Sigmoid colon (tissue), 7 donors: ENCODE data around the gene PRLR. TPM values are rescaled to one million over a fixed set of nuclear protein-coding genes. Genes with fewer than 3 reads are reported as not detected.

Source experiments
- DNase-seq: peaks from one replicate; pipeline ENCODE4 v3.0.0-alpha.2; 2019
- H3K27ac ChIP-seq, 4 donors: fragments of 200-600 bp; sonication (generic); one replicate each; pipeline ENCODE4 v1.5.1; 2016 to 2019; ENCODE audit warnings: mild to moderate bottlenecking in 1 of 4
- H3K27me3 ChIP-seq, 3 donors: fragments of 200-600 bp; sonication (generic); one replicate each; pipeline ENCODE4 v1.5.1; 2019; ENCODE audit warnings: mild to moderate bottlenecking in 1 of 3
- H3K36me3 ChIP-seq, 4 donors: fragments of 200-600 bp; sonication (generic); one replicate each; pipeline ENCODE4 v1.5.1; 2016 to 2019
- H3K4me1 ChIP-seq, 4 donors: fragments of 200-600 bp; sonication (generic); one replicate each; pipeline ENCODE4 v1.5.1; 2017 to 2019
- H3K4me3 ChIP-seq, 4 donors: fragments of 200-600 bp; sonication (generic); one replicate each; pipeline ENCODE4 v1.5.1; 2017 to 2019; ENCODE audit warnings: mild to moderate bottlenecking in 2 of 4, moderate library complexity in 1 of 4
- H3K9me3 ChIP-seq, 4 donors: fragments of 200-600 bp in 3 of 4; sonication (generic) in 3 of 4; one replicate each; pipeline versions ENCODE4 v1.5.1 to v1.6.1; 2013 to 2019
- CTCF ChIP-seq, 4 experiments: fragments of 450-650 bp in 3 of 4; fragments of 200-600 bp in 1 of 4; IDR thresholded peaks; one replicate each; pipeline ENCODE4 v1.5.1; 2016 to 2019; ENCODE audit warnings: antibody characterized with exemption in 4 of 4, mild to moderate bottlenecking in 3 of 4, moderate library complexity in 2 of 4
- EP300 ChIP-seq, 4 donors: sonication (generic); formaldehyde crosslinking; IDR thresholded peaks; one replicate each; pipeline ENCODE4 v1.6.1; 2017; ENCODE audit warnings: antibody characterized with exemption in 4 of 4
- POLR2A ChIP-seq, 2 donors: fragments of 450-650 bp; IDR thresholded peaks; one replicate each; pipeline ENCODE4 v1.6.1; 2016; ENCODE audit warnings: antibody characterized with exemption in 2 of 2, mild to moderate bottlenecking in 2 of 2, moderate library complexity in 2 of 2
- POLR2AphosphoS5 ChIP-seq, 4 donors: sonication (generic); formaldehyde crosslinking; IDR thresholded peaks; one replicate each; pipeline ENCODE4 v1.6.1; 2017; ENCODE audit warnings: antibody characterized with exemption in 4 of 4
- WGBS, 2 donors: extraction: QIAGEN DNeasy Blood & Tissue Kit; methylation state at CpG; one replicate each; pipeline ENCODE4 v1.1.7; 2013; 5-methylcytosine and 5-hydroxymethylcytosine counted together
- intact Hi-C: fragments of 100-400 bp; cut with DNase I; formaldehyde crosslinking; loops from one replicate; pipeline ENCODE4 v1.15.1; 2023
- polyA plus RNA-seq, 3 donors: library from polyadenylated mRNA; stranded (reverse); fragments of 200-250 nt; gene quantifications; one replicate each; pipeline ENCODE4 v1.2.3, GENCODE V29; 2013
- total RNA-seq, 4 donors: library from RNA; depleted of rRNA; stranded (reverse); fragments of >200 nt; gene quantifications; one replicate each; pipeline ENCODE4 v1.1.0, GENCODE V29; 2016
- donor health status: healthy with polysubstance abuse.
- donor health status: Bipolar disorder and iron deficiency.
- donor health status: healthy.

Gene PRLR
- total and polyA plus RNA-seq, 7 donors, result 0.60 to 1.9 (median 0.95) TPM

- TF ChIP-seq EP300 (IDR thresholded peaks at IDR 0.05) (no peak), POLR2AphosphoS5 (IDR thresholded peaks at IDR 0.05) (no peak), CTCF (IDR thresholded peaks at IDR 0.05) (no peak), POLR2A (IDR thresholded peaks at IDR 0.05) (no peak)
- H3K27ac ChIP-seq, result no peak overlapping the region
- H3K4me1 ChIP-seq, result no peaks in the 10 kb centered on the region
- DNase-seq, result no peak
- no peaks in the 10 kb centered on the region for H3K36me3 ChIP-seq
- no peaks in the 10 kb centered on the region for H3K27me3 ChIP-seq
- H3K4me3 ChIP-seq, result no peak overlapping the region
- intact Hi-C loops, result loop anchor here (5.0 kb wide), 1 partner anchor 530 kb away; no protein-coding TSS in a partner anchor
- WGBS, 2 donors, result 88 to 94% methylated on average over 6 of the region's 6 CpGs
- H3K9me3 ChIP-seq, result no peaks in the 10 kb centered on the region
These were observed 227.8 kb downstream of the PRLR start for GRCh38 chr5:35002459-35002858.

- Histone ChIP-seq H3K36me3 (no peaks in the 10 kb centered on the region), H3K9me3 (no peaks in the 10 kb centered on the region), H3K4me1 (no peaks in the 10 kb centered on the region), H3K27me3 (no peaks in the 10 kb centered on the region), H3K4me3 (no peak overlapping the region), H3K27ac (no peak overlapping the region)
- TF ChIP-seq POLR2A (IDR thresholded peaks at IDR 0.05), result no peak
- TF ChIP-seq POLR2AphosphoS5 (IDR thresholded peaks at IDR 0.05), result no peak
- TF ChIP-seq EP300 (IDR thresholded peaks at IDR 0.05), result no peak
- TF ChIP-seq CTCF (IDR thresholded peaks at IDR 0.05), result no peak
- no peak for DNase-seq
- intact Hi-C loops, result loop anchor here (5.0 kb wide), 1 partner anchor 530 kb away; no protein-coding TSS in a partner anchor
- 72 to 90% methylated on average over 3 of the region's 3 CpGs for WGBS, 2 donors
These were observed 228.4 kb downstream of the PRLR start for GRCh38 chr5:35001842-35002241.

Other genes starting within 250 kb of the PRLR start
- not detected for gene AGXT2, start 182.5 kb downstream of the PRLR start, total RNA-seq
- gene AGXT2, start 182.5 kb downstream of the PRLR start, polyA plus RNA-seq, result not detected